GM19238 (cell line): Measurements from ENCODE around the gene FBXO9.

Experiments
- DNase-seq: peaks from one replicate; pipeline ENCODE4 v3.0.0; 2011; ENCODE audit warnings: low spot score; ENCODE audit not compliant: insufficient read length

The FBXO9 gene

DNA sequence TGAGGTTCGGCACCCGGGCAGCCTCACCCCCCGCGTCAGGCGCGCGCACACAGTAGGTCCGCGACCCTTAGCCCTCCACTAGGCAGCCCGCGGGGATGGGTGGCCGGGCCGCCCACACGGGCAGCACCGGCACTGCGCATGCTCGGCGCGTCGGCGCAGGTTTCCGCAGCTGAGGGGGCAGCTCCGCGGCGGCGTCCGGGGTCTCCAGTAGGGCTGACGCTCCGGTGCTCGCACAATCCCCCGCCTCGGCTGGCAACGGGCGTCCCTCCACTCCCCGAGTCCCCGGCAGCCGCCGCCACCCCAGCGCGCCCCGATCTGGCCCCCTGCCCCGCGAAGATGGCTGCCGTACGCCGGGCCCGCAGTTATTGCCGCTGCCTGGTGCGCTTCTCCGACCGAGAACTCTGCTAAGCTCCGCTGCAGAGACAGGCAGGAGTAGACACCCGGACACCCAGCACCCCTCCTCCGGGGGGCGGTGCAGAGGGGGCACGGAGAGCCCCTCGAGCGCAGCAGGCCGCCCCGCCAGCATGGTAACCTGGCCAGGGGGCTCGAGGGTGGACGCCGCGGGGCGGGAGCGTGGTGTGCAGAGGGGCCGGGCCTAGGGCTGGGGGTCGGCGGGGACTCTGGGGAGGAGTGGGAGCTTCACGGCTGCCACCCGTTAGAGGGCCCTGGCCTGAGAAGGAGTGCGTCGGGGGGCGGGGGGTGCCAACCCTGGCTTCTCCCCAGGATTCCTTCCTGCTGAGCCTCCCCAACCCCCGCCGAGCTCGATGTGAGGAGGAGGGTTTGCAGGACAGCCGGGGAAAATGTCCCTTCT lies at the start of gene FBXO9:
Gene FBXO9 (plus strand): TSS at position 139 of the 811 bp plus-strand sequence. CDS start 386 bp downstream, at position 525.
- peak; percentile 64 for DNase-seq

GRCh38 chr6:53015486-53015885 lies 49.7 kb upstream of the FBXO9 start:
- no peak for DNase-seq

DNA sequence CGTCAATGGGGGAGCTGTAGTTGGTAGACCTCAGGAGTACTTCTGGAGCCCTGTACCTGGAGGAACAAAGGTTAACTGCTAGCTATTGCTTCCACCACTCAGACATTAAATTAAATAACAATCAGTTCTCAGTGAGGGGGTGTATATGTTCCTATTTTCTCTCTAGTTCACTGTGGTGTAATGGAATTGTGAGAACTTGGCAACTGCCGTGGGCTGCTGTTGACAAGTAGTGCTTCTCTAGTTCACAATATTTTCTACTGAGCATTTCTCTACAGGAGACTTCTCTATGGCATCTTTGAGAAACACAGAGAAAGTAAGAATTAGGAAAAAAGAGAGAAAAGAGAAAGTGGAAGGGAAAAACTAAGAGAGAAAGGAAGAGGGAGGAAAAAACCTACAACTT lies 46.8 kb upstream of the FBXO9 start:
- no peak for DNase-seq

DNA sequence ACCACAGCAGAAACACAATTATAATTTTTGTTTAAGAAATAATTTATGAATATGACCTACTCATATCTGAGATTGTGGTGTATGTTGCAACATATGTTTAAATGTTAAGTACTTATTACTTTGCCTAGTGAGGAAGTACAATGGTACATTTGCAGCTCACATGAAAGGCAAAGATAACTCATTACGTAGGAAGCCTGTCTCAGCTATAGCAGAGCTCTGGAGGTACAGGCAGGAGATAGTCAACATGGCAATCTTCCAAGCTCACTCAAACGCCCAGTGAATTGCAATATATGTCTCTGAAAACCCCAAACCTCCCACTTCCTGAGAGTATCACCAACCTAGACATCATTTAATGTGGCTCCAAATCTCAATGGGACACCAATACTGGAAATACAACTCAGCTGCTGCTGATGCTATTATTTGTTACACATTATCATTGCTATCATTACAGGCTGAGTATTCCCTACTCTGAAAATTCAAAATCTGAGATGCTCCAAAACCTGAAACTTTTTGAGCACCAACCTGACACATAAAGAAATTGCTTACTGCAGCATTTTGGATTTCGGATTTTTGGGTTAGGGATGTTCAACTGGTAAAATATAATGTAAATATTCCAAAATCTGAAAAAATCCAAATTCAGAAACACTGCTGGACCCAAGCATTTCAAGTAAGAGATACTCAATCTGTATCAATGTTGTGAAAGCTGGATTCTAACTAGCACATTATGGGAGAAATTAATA lies 45.0 kb upstream of the FBXO9 start:
- DNase-seq, result no peak

GRCh38 chr6:53023323-53023722 lies 41.9 kb upstream of the FBXO9 start:
- no peak for DNase-seq

- DNase-seq, result no peak
Measured at GRCh38 chr6:53026526-53026925, 38.7 kb upstream of the FBXO9 start.

GRCh38 chr6:53027131-53027718 lies 38.0 kb upstream of the FBXO9 start:
- no peak for DNase-seq

DNA sequence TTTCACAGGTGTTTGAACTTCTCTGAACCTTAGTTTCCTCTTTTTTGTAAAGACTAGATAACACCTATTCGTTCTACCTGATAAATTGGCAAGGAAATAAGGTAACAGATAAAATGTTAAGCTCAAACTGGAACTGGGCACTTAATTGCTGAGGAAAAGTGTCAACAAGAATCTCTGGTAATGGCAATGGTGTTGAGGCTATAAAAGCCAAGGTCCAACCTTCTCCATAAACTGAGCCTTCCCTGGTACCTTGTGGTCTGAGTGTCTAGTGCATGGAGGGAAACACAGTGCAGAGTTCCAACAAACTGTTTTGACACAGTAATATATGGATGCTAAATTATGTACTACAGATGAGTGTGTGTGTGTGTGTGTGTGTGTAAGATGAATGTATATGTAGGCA lies 36.7 kb upstream of the FBXO9 start:
- DNase-seq, result no peak

GRCh38 chr6:53029257-53029656 lies 35.9 kb upstream of the FBXO9 start:
- DNase-seq, result no peak

DNA sequence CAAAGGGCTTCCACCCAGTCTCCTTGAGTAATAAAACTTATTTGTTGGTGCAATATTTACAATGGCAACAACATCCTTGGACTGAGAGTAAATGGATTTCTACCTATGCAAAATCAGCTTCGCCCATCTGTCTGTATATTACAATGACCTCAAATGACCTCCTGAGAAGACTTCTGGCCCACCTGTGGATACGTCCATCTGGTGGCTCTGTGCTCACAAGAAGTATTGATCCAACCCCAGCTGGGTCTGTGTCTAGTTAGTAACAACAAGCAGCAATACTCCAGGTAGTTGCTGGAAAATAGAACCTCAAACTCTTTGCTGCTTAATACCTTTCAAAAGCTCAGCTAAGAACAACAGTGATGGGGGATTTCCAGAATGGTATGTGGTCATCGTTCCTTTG lies 35.4 kb upstream of the FBXO9 start:
- DNase-seq, result no peak

DNA sequence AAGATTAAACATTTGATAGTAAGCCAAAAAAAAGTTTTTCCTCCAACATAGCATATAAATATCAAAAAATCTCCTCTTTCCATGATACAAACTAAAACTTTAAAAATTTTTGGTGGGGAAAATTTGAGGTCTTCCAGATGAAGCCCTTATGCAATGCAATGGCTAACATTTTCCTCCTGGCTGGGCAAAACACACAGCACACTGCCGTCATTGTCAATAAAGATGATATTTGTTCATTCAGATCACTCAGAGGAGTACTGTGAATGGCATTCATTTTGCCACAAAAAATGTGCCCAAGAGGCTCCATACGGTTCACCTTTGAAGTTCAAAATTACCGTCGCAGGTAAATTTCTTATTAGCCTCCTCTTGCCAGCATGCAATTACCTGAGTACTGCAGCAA lies 33.9 kb upstream of the FBXO9 start:
- DNase-seq, result no peak

DNA sequence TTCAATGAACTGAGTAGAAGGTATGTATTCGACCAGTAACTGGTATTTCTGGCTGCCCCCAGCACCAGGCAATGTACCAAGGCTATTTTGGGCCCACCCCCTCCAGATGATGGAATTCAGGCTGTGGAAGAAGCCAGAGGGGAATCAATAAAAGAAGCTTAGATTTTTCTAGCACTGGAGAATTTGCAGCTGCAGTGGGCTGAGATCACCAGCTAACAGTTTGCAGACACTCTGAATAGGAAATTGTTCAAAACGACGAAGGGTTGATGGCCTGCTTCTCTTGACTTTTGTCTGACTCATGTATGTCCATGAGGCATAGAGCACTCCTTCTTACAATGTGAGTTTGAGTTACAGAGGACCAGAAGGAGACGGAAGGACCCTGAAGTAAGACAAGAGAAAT lies 32.4 kb upstream of the FBXO9 start:
- DNase-seq, result no peak

- DNase-seq, result no peak
Measured at GRCh38 chr6:53033764-53034163, 31.4 kb upstream of the FBXO9 start.

DNA sequence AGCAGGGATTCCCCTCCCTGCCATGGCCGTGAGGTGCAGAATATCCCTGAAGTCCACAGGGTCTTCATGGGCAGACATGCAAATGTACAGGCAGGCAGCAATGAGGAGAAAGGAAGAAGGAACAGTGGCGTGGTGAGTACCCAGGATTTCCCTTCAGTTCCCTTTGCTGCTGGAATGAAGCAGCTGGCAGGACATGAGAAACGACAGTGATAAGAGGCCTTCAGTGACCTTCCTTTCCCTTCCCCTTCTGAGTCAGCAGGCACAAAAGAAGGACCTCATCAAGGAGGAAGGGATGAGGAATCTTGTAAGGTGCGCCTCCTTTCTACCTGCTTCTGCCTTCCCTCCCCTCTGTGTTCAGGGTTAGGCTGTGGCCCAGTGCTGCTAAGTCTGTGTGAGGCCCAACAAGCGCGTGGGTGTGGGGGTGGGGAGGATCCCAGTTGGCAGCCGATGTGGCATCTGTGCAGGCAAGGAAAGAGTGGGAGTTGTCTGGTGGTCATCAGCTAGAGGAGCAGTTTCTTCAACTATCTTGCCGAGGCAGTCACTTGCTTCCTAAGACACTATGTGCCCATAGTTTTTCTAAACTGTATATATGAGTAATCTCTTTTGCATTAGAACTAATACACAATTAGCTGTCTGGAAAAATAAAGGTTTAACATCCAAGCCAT lies 29.5 kb upstream of the FBXO9 start:
- no peak for DNase-seq

GRCh38 chr6:53038141-53038540 lies 27.1 kb upstream of the FBXO9 start:
- no peak for DNase-seq

GRCh38 chr6:53038596-53038995 lies 26.6 kb upstream of the FBXO9 start:
- no peak for DNase-seq

DNA sequence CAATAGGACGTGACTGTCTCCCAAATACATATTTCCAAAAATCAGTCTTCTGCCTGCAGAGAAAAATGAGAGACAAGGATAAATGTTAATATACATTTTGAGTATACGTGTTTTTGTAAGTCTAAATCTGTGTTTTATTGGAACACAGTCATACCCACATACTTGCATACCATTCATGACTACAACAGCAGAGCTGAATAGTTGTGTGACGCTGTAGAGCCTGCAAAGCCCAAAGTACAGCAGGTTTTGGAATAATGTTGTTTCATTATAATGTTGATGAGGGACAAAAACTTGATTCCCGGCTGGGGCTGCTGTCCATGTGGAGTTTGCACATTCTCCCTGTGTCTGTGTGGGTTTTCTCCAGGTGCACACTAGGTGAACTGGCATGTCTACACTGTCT lies 23.8 kb upstream of the FBXO9 start:
- no peak for DNase-seq

- DNase-seq, result no peak
Measured at GRCh38 chr6:53042112-53042511, 23.1 kb upstream of the FBXO9 start.

GRCh38 chr6:53043581-53043980 lies 21.6 kb upstream of the FBXO9 start:
- DNase-seq, result no peak

DNA sequence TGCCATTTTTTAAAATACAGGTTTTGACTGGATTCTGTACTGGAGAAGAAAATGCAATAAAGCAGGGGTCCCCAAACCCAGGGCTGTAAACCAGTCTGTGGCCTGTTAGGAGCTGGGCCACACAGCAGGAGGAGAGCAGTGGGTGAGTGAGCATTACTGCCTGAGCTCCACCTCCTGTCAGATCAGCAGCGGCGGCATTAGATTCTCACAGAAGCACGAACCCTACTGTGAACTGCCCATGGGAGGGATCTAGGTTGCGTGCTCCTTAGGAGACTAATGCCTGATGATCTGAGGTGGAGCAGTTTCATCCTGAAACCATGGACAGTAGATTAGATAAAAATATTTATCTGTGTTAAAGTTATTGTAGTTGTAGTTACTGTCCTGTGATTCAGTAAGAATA lies 21.1 kb upstream of the FBXO9 start:
- no peak for DNase-seq

DNA sequence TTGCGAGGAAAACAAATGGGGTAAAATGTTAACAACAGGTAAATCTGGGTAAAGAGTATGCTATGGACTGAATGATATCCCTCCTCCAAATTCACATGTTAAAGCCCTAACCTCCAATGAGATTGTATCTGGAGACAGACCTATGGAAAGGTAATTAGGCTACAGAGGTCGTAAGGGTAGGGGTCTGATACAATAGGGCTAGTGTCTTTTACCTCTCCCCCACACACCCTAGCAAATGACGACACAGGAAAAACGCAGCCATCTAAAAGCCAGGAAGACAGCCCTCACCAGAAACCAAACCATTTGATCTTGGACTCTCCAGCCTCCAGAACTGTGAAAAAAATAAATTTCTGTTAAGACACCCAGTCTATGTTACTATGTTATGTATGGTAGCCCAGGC lies 20.6 kb upstream of the FBXO9 start:
- no peak for DNase-seq
